NCI-H128 (cell line): Measurements from ENCODE around the gene TSGA10.

Source experiments
- DNase-seq: peaks from one replicate; lab custom pipeline; 2025; ENCODE audit not compliant: unreplicated experiment; lab: John Stamatoyannopoulos, UW

TSGA10 gene

GRCh38 chr2:98948956-98949739 is 205.6 kb downstream of the TSGA10 start:
- no peak for DNase-seq

- no peak for DNase-seq
These were observed 207.2 kb downstream of the TSGA10 start for GRCh38 chr2:98947554-98947953.
